Ecto neural progenitor cell (in vitro differentiated cells): ENCODE results near the gene HOXC4.
"Not testable (repeated sequence)": the region's sequence is repeated elsewhere in the genome, so short reads cannot be mapped to it uniquely, and the experiment has no call there.

Source experiments
- DNase-seq: peaks from one replicate; pipeline ENCODE4 v3.0.0-alpha.2; 2018; ENCODE audit warnings: low spot score

HOXC4 gene

GRCh38 chr12:54058128-54058768, 4.6 kb downstream of the HOXC4 start:
- no peak for DNase-seq

- no peak for DNase-seq
Observed at GRCh38 chr12:54059668-54060067, 6.0 kb downstream of the HOXC4 start.

GRCh38 chr12:54060174-54060974, 6.7 kb downstream of the HOXC4 start:
- DNase-seq = no peak

GRCh38 chr12:54060975-54061778, 7.5 kb downstream of the HOXC4 start:
- no peak for DNase-seq

GRCh38 chr12:54065677-54066076, 12.0 kb downstream of the HOXC4 start:
- no peak for DNase-seq

GRCh38 chr12:54066408-54066807, 12.8 kb downstream of the HOXC4 start:
- DNase-seq = no peak

- DNase-seq = no peak
Observed at GRCh38 chr12:54068418-54069070, 14.9 kb downstream of the HOXC4 start.

GRCh38 chr12:54071942-54072341, 18.3 kb downstream of the HOXC4 start:
- DNase-seq = no peak

- DNase-seq = no peak
Observed at GRCh38 chr12:54074308-54074707, 20.7 kb downstream of the HOXC4 start.

GRCh38 chr12:54075409-54075808, 21.8 kb downstream of the HOXC4 start:
- DNase-seq = no peak

GRCh38 chr12:54075974-54076373, 22.3 kb downstream of the HOXC4 start:
- DNase-seq = no peak

GRCh38 chr12:54077843-54078242, 24.2 kb downstream of the HOXC4 start:
- DNase-seq = not testable (repeated sequence)

- DNase-seq = not testable (repeated sequence)
Observed at GRCh38 chr12:54079115-54079514, 25.5 kb downstream of the HOXC4 start.

GRCh38 chr12:54080008-54080924, 26.6 kb downstream of the HOXC4 start:
- DNase-seq = peak; percentile 63

- not testable (repeated sequence) for DNase-seq
Observed at GRCh38 chr12:54081053-54081514, 27.4 kb downstream of the HOXC4 start.

GRCh38 chr12:54081581-54082396, 28.2 kb downstream of the HOXC4 start:
- peak; percentile 69 for DNase-seq

GRCh38 chr12:54082397-54082892, 28.8 kb downstream of the HOXC4 start:
- peak; percentile 67 for DNase-seq

GRCh38 chr12:54088011-54088410, 34.4 kb downstream of the HOXC4 start:
- not testable (repeated sequence) for DNase-seq

- not testable (repeated sequence) for DNase-seq
Observed at GRCh38 chr12:54089465-54089864, 35.8 kb downstream of the HOXC4 start.

- peak; percentile 68 for DNase-seq
Observed at GRCh38 chr12:54090312-54090711, 36.7 kb downstream of the HOXC4 start.
